ENCODE data around the gene TNFRSF14. TPM values are rescaled to one million over a fixed set of nuclear protein-coding genes. Genes with fewer than 3 reads are reported as not detected.
"Not testable (repeated sequence)": the region's sequence is repeated elsewhere in the genome, so short reads cannot be mapped to it uniquely, and the experiment has no call there.

TNFRSF14 gene
- total RNA-seq, 1 donor from 2014 or later = 0.61 TPM

DNA sequence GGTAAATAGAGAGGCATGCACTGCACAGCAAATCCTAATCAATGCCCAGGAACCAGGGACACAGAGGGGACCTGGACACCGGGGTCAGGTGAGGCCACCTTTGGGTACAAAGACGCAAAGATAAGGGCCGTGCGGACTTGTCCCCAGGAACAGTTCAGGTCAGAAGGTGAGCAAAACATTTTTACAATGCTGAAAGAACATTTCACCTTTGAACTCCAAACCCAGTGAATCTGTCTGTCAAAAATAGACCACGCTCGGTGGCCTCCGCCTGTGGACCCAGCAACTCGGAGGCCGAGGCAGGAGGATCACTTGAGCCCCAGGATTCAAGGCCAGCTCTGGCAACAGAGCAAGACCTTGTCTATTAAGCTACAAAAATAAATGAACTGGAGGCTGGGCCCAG is 15.2 kb downstream of the TNFRSF14 start:
- Mint-ChIP-seq H3K27me3 (ENCODE audit: low read depth) (peaks cover 2% of the 10 kb centered on the region), H3K36me3 (ENCODE audit: low read depth) (no peaks in the 10 kb centered on the region), H3K9me3 (no peaks in the 10 kb centered on the region), H3K27ac (ENCODE audit: unreplicated experiment) (no peak overlapping the region), H3K4me3 (no peak overlapping the region), H3K4me1 (no peaks in the 10 kb centered on the region)
- no peak for DNase-seq (ENCODE audit: low read depth, low spot score)
- TF ChIP-seq, protein P1, sequence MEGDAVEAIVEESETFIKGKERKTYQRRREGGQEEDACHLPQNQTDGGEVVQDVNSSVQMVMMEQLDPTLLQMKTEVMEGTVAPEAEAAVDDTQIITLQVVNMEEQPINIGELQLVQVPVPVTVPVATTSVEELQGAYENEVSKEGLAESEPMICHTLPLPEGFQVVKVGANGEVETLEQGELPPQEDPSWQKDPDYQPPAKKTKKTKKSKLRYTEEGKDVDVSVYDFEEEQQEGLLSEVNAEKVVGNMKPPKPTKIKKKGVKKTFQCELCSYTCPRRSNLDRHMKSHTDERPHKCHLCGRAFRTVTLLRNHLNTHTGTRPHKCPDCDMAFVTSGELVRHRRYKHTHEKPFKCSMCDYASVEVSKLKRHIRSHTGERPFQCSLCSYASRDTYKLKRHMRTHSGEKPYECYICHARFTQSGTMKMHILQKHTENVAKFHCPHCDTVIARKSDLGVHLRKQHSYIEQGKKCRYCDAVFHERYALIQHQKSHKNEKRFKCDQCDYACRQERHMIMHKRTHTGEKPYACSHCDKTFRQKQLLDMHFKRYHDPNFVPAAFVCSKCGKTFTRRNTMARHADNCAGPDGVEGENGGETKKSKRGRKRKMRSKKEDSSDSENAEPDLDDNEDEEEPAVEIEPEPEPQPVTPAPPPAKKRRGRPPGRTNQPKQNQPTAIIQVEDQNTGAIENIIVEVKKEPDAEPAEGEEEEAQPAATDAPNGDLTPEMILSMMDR (conservative IDR thresholded peaks at IDR 0.05) = no peak

DNA sequence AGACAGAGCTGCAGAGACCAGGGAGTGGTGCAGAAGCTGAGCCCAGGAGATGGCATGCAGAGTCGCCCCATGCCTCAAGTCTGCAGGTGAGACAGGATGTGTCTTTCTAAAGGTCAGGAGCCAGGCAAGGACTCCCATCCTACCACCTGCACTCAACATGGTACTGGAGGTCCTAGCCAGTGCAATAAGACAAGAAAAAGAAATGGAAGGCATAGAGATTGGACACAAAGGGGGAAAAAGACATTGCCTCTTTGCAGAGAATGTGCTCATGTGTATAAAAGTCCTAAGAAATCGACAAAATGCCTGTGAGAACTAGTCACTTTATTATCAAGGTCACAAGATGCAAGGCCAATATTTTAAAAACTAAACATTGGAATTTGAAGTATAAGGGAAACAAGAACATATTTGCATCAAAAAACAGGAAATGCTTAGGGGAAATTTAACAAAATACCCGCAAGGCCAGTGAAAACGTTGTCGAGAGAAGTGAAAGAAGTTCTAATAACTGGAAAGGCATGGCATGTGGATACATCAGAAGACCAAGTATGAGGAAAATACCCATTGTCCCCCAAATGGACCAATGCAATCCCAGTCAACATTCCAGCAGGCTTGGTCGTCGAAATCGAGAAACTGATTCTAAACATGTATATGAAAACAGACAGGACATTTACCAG is 17.2 kb downstream of the TNFRSF14 start:
- H3K27ac Mint-ChIP-seq (ENCODE audit: unreplicated experiment) = no peak overlapping the region
- no peaks in the 10 kb centered on the region for H3K36me3 Mint-ChIP-seq (ENCODE audit: low read depth)
- no peak for DNase-seq (ENCODE audit: low read depth, low spot score)
- peaks cover 2% of the 10 kb centered on the region for H3K27me3 Mint-ChIP-seq (ENCODE audit: low read depth)
- TF ChIP-seq, protein P1 (conservative IDR thresholded peaks at IDR 0.05) = no peak
- no peaks in the 10 kb centered on the region for H3K4me1 Mint-ChIP-seq
- no peaks in the 10 kb centered on the region for H3K9me3 Mint-ChIP-seq
- H3K4me3 Mint-ChIP-seq = no peak overlapping the region

DNA sequence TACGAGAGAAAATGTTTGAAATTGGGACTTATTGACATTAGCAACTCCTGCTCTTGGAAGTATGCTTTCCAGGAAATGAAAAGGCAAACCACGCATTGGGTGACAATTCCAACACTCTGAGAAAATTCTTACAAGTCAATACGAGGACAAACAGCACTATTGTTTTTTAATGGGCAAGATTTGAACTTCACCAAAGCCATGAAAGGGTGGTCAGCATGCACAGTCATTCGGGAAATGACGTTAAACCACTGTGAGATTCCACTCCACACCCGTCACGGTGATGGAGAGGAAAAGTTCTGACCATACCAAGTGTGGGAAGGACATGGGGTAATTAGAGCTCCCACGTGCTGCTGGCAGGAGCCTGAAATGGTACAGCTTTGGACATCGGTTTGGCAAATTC is 18.2 kb downstream of the TNFRSF14 start:
- Mint-ChIP-seq H3K9me3 (no peaks in the 10 kb centered on the region), H3K4me1 (no peaks in the 10 kb centered on the region), H3K4me3 (no peak overlapping the region), H3K27me3 (ENCODE audit: low read depth) (peaks cover 2% of the 10 kb centered on the region), H3K36me3 (ENCODE audit: low read depth) (no peaks in the 10 kb centered on the region), H3K27ac (ENCODE audit: unreplicated experiment) (no peak overlapping the region)
- DNase-seq (ENCODE audit: low read depth, low spot score) = no peak
- TF ChIP-seq, protein P1 (conservative IDR thresholded peaks at IDR 0.05) = no peak

DNA sequence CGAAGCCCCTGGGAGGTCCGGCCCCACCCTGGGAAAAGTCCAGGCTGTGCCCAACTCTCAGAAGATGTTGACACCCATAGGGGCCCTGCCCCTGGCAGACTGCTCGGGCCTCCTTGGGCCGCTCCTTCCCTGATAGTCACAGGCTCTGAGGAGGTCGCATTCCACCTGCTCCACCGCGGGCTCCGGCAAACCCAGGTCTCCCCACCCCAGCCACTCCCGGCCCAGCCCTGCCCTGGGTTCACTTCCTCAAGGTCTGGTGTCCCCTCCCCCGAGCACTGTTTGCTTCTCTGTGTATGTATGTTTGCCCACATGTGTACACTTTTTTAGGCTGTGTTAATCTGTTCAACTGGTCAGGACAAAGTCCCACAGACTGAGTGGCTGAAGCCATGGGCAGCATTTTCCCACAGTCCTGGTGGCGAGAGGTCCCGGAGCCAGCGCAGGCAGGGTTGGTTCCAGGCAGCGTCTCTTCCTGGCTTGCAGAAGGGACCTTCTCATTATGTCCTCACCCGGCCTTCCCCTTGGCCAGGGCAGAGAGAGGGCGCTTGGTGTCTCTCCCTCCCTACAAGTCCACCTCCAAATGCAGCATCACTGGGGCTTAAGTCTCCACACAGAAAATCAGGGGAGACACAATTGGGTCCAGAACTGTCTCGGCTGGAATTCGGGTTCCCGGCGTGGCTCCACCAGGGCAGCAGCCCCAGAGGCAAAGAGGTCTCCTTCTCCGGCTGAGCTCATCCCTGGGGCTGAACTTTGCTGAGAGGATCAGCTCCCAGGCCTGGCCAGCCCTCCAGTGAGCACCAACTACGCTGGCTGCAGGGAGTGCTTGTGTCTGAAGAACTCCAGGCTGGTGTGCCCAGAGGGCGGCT is 19.9 kb downstream of the TNFRSF14 start:
- peaks cover 2% of the 10 kb centered on the region for H3K27me3 Mint-ChIP-seq (ENCODE audit: low read depth)
- no peak overlapping the region for H3K27ac Mint-ChIP-seq (ENCODE audit: unreplicated experiment)

DNA sequence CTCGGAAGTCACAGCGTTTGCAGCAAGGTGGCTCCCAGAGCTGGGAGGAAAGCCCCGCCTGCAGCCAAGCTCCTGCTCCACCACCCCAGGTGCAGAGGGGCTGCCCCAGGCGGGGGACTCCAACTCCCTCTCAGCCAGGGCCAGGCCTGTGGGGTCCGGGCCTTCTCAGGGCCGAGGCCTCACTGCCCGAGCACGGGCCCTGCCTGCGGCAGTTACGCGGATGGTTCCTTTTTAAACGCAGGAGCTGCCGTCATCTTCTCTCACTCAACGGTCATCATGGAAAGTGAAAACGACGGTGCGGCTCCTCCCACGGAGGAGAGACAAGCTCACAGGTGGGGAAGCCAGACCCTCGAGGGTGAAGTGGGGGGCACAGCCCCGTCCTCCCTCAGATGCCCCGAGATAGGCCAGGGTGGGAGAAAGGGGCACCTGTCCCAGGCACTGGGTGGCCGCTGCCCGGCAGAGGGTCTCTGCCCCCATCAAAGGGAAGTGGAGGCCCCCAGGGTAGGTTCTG is 21.4 kb downstream of the TNFRSF14 start:
- H3K4me1 Mint-ChIP-seq; H3K27ac Mint-ChIP-seq (ENCODE audit: unreplicated experiment); H3K4me3 Mint-ChIP-seq; DNase-seq (ENCODE audit: low read depth, low spot score); H3K36me3 Mint-ChIP-seq (ENCODE audit: low read depth); H3K9me3 Mint-ChIP-seq: not testable (repeated sequence)
- H3K27me3 Mint-ChIP-seq (ENCODE audit: low read depth) = peaks cover 10% of the 10 kb centered on the region

More for the DNA sequence above, 19.9 kb downstream of the TNFRSF14 start:
- DNase-seq (ENCODE audit: low read depth, low spot score) = no peak
- TF ChIP-seq, protein P1 (conservative IDR thresholded peaks at IDR 0.05) = no peak
- Mint-ChIP-seq H3K36me3 (ENCODE audit: low read depth) (no peaks in the 10 kb centered on the region), H3K9me3 (no peaks in the 10 kb centered on the region), H3K4me1 (no peaks in the 10 kb centered on the region), H3K4me3 (no peak overlapping the region)

DNA sequence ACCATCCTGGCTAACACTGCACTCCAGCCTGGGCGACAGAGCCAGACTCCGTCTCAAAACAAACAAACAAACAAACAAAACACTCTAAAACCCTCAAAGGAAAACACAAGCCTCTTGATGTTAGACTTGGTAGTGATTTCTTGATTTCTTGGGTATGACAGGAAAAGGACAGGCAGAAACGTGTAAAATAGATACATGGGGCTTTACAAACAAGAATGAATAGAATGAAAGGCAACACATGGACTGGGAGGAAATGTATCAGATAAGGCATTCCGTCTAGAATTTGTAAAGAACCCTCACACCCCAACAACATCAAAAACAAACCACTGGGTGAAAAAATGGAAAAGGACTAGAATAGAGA is 22.6 kb downstream of the TNFRSF14 start:
- no peaks in the 10 kb centered on the region for H3K4me1 Mint-ChIP-seq
- TF ChIP-seq, protein P1 (conservative IDR thresholded peaks at IDR 0.05) = peak; percentile 1
- H3K27ac Mint-ChIP-seq (ENCODE audit: unreplicated experiment) = no peak overlapping the region
- no peaks in the 10 kb centered on the region for H3K36me3 Mint-ChIP-seq (ENCODE audit: low read depth)
- no peak for DNase-seq (ENCODE audit: low read depth, low spot score)
- H3K4me3 Mint-ChIP-seq = peak overlapping the region; percentile 20
- peaks cover 10% of the 10 kb centered on the region for H3K27me3 Mint-ChIP-seq (ENCODE audit: low read depth)
- no peaks in the 10 kb centered on the region for H3K9me3 Mint-ChIP-seq
